ENCODE data around the gene PBX3.

- TF ChIP-seq CTCF (IDR thresholded peaks at IDR 0.05 in 8 of 11, conservative IDR thresholded peaks at IDR 0.05 in 3 of 11) (no peak), POLR2A (IDR thresholded peaks at IDR 0.05) (no peak)
These were observed 42.0 kb downstream of the PBX3 start for GRCh38 chr9:125789196-125789595.
